DND-41 (cell line): ENCODE results near the gene SH2D1A.

ENCODE experiments used
- CTCF ChIP-seq: IDR thresholded peaks from 2 replicates; pipeline ENCODE4 v1.5.1; 2012; ENCODE audit warnings: borderline replicate concordance, low read length, moderate library complexity, mild to moderate bottlenecking; ENCODE audit not compliant: poor library complexity, severe bottlenecking; ENCODE audit errors: extremely low read depth
- EZH2 ChIP-seq: IDR thresholded peaks from 3 replicates; pipeline ENCODE4 v1.6.1; 2012; ENCODE audit warnings: borderline replicate concordance, low read depth, mild to moderate bottlenecking, moderate library complexity, low read length, inconsistent platforms; ENCODE audit not compliant: severe bottlenecking

DNA sequence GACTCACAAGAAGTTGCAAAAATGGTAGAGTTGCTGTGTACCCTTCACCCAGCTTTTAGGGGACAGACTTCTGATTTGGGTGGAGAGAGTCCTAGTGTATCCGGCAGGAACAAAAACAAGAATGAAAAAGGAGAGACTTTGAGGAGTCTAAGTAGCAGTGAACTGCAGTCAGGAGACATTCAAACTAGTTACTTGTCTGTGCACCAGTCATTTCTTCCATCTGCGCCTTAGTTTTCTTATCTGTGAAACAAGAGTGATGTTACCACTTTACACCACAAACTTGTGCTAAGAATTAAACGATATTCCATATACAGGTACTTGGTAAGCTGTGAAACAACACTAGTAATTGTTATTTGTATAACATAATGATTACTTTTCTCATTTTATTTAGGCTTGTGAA, 47.3 kb downstream of the SH2D1A start:
- TF ChIP-seq CTCF: no peak
- no peak for TF ChIP-seq EZH2
